NCI-H2196 treated with DMSO at 0.1 percent for 48 hours (cell line): ENCODE measurements around the gene INPP5K.
A peak's percentile ranks its signal among the peaks of the same experiment; 100 is the strongest.

Experiments
- DNase-seq: peaks from one replicate; lab custom pipeline; 2025; ENCODE audit not compliant: unreplicated experiment; lab: John Stamatoyannopoulos, UW

INPP5K gene

DNA sequence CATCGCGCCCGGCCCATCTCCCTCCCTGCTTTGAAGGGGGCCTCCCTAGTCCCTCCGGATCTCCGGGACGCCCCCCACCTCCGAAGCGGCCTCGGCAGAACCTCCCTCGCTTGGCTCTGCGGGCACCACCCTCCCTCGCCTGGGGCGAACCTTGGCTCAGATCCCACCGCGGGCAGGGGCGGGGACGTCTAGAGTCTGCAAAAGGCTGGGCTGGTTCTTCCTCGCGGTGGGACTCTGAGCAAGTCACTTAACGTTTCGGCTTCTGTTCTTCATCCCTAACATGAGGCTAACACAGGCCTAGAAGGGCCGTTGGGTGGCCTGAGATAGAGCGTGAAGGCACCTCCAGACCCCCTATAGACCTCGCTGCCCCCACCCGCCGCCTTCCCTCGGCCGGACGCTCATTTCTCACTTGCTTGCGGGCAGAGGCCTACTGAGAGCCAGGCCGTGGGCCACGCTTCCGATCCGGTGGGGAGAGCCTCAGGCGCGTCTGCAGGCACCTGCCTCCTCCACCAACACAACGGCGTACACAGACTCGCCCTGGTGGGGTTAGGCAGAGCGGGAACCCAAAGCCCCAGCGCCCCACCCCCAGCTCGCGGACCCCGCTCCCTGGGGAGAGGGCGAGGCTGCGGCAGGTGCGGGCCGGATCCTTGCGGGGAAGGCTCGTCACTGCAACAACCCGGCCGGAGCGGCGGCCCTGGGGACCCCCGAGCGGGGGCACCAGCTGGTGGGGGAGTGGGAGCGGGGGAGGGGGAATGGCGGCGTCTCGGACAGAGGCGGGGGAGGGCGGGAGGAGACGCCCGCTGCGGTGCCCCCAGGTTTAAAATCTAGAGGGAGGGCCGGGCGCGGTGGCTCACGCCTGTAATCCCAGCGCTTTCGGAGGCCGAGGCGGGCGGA, 29.4 kb downstream of the INPP5K start:
- DNase-seq: no peak

DNA sequence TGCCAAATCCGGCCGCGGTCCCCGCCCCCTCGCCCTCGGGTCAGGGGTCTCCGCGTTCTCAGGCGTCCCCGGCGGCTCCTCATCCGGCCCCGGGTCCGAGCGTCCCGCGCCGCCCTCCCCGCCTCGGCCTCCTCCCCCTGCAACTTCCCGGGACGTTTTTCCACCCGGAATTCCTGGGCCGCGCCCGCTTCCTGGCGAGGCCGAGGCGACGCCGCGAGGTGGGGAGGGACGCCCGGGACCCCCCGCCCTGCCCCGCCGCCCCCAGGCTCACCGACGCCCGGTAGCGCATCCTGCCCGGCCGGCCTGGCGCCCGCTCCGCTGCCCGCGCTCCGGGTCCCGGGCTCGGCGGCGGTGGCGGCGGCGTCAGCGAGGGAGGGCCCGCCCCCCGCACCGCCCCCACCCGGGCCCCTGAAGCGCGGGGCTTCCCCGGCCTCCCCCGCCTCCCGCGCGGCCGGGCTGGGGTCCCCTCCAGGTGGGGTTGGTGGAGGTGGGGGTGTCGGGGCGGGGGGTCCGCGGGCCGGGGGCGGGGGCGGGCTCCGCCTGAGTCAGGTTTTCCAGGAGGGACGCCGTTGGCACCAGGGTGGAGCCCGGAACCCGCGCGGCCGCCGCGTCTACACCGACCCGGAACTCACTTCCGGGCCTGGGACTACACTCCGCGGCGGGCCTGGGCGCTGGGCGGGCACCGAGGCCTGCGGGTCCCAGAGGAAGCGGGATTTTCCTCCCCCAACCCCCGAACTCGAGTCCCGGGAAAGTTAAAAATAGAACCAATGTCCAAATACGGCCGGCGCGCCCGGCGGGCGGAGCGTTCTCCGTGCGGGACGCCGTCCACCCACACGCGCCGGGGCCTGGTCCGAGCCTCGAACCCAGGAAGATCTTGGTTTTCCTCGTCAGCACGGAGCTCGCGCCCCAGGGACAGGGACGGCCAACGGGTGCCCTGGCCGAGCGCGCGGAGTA, 30.7 kb downstream of the INPP5K start:
- DNase-seq: no peak

DNA sequence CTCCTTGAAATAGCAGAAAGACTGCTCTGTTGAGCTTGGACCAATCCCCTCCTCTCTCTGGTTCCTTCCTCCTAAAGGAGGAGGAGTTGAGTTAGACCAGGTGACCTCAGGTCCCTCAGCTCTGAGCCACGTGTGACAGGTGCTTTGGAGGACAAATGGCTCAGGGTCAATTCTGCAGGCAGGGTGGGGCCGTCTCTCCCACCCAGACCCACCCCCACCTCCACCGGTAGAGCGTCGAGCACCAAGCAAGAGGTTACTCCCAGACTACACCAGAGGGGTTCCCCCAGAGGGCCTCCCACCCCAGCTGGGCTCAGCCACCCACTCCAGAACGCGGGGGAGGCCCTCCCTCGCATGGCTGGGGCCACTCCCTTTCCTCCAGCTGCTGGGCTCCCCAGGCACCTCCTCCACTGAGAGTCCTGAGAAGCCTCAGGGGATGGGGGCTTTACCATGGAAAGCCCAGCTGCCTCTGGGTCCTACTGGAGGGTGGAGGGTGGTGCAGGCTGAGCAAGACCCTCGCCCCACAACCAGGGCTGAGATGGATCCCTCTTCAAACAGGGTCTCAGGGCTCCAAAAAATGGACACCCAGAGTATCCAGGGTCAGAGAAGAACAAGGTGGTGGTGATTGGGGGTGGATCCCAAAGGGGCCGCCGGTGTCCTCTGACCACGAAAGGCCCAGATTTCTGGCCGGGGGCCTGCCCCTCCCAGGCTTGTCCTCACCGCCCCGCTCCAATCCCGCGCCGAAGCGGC, 31.6 kb downstream of the INPP5K start:
- DNase-seq: peak; percentile 48

GRCh38 chr17:1484060-1484535, 32.3 kb downstream of the INPP5K start:
- no peak for DNase-seq

- DNase-seq: no peak
These were observed 33.7 kb downstream of the INPP5K start for GRCh38 chr17:1482680-1483079.

- no peak for DNase-seq
These were observed 34.7 kb downstream of the INPP5K start for GRCh38 chr17:1481736-1482135.

DNA sequence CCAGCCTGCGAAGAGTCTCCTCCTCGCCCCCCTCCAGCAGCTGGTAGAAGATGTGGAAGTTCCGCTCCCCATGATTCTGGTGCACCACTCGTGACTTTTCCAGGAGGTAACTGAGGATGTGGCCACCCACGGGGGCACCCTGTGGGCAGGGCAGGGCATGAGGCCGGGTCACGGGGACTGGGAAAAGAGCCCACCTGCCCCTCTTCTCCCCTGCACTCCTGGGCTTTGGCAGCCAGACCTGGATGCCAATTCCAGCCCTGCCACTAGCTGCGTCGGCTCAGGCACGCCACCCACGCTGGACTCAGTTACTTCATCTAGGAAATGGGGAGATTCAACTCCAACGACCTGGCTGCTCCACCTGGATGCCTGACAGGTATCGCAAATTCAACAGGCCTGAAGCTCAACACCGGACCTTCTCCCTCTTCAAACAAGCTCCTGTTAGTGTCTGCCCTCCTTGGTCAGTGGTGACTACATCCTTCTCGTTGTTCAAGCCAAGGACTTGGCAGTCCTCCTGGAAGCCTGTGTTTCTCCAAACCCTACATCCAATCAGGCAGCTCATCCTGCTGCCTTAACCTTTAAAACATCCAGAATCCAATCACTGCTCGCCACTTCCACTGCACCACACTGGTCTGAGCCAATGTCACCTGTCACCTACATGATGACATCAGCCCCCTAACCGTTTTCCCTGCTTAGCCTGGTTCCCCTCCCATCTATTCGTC, 35.5 kb downstream of the INPP5K start:
- DNase-seq: no peak

GRCh38 chr17:1478418-1478817, 38.0 kb downstream of the INPP5K start:
- DNase-seq: no peak

- no peak for DNase-seq
These were observed 41.0 kb downstream of the INPP5K start for GRCh38 chr17:1475321-1475854.

DNA sequence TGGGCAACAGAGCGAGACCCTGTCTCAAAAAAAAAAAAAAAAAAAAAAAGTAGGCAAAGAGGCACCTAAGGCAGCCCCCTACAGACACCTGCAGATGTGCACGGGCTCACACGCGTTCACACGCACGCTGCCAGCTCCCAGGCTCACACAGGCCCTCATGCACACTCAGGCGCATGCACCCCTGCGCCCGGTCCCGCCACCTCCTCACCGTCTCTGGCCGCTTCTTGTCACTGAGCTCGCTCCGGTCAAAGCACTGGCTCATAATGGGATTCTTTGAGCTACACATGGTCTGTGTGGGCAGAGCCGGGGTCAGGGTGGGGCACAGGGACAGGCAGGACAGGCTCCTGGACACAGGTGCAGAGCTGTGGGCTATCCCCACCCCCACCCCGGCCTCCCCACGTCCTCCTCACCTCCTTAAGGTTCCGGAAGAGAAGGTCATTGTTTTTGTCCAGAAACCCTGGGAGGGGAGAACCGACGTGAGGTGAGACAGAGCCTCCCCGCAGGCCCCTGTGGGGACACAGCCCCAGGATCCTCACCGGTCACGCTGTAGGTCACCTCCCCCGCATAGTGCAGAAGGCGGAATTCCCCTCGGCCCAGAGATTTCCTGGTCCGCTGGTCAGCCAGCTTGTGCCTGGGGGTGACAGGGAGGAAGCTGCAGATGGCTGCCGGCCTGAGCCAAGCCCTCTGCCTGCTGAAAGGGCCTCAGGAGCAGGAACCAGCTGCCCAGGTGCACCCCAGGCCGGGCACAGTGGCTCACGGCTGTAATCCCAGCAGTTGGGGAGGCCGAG, 41.8 kb downstream of the INPP5K start:
- DNase-seq: no peak

- DNase-seq: no peak
These were observed 42.6 kb downstream of the INPP5K start for GRCh38 chr17:1473841-1474240.

- no peak for DNase-seq
These were observed 43.2 kb downstream of the INPP5K start for GRCh38 chr17:1473170-1473569.

- no peak for DNase-seq
These were observed 44.2 kb downstream of the INPP5K start for GRCh38 chr17:1471911-1472821.

- DNase-seq: no peak
These were observed 44.9 kb downstream of the INPP5K start for GRCh38 chr17:1471490-1471889.

- DNase-seq: no peak
These were observed 45.5 kb downstream of the INPP5K start for GRCh38 chr17:1470755-1471462.

- DNase-seq: no peak
These were observed 46.2 kb downstream of the INPP5K start for GRCh38 chr17:1470071-1470754.

- DNase-seq: no peak
These were observed 47.1 kb downstream of the INPP5K start for GRCh38 chr17:1469231-1469852.
